NCI-H748 treated with DMSO at 0.1 percent for 48 hours (cell line): ENCODE results near the gene FRG2B.
"Not testable (repeated sequence)": the region's sequence is repeated elsewhere in the genome, so short reads cannot be mapped to it uniquely, and the experiment has no call there.

Experiments used
- DNase-seq: peaks from one replicate; lab custom pipeline; 2025; lab: John Stamatoyannopoulos, UW

FRG2B gene

DNA sequence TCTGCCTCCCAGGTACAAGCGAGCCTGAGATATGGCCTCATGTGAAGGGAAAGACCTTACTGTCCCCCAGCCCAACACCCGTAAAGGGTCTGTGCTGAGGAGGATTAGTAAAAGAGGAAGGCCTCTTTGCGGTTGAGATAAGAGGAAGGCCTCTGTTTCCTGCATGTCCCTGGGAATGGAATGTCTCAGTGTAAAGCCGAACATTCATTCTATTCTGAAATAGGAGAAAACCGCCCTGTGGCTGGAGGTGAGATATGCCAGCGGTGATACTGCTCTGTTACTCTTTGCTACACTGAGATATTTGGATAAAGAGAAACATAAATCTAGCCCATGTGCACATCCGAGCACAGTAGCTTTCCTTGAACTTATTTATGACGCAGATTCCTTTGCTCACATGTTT is 26.7 kb downstream of the FRG2B start:
- DNase-seq = not testable (repeated sequence)

DNA sequence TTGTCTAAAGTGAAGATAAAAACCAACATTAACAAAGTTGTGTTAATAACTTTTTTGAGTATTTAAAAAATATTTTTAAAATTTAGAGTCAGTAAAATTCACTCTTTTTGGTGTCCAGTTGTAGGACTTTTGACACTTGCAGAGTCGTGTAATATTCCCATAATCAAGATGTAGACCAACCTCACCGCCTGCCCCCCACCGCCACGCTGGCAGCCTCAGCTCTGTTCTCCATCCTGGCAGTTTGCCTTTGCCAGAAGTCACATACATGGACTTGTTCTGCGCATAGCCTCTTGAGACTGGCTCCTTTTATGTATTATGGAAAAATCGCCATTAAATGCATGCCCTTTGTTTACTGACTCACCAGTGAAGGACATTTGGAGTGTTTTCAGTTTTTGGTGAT is 33.9 kb downstream of the FRG2B start:
- no peak for DNase-seq

DNA sequence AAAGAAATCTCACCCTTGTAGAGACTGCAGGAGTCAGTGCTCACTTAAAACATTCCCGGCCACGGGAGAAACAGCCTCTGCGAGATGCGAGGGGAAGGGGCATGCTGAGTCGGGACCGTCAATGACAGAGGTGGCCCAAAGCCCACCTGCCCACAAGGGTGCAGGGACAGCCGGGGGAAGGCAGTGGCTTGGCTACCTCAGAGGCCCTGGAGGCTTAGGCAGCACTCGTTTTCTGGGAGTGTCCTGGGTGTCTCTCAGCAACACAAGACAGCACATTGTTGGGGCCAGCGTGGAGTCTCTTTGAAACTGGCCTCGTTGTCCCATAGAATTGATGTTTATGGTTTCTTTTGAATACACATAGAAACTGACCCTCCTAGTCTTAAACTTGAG is 35.6 kb downstream of the FRG2B start:
- no peak for DNase-seq

DNA sequence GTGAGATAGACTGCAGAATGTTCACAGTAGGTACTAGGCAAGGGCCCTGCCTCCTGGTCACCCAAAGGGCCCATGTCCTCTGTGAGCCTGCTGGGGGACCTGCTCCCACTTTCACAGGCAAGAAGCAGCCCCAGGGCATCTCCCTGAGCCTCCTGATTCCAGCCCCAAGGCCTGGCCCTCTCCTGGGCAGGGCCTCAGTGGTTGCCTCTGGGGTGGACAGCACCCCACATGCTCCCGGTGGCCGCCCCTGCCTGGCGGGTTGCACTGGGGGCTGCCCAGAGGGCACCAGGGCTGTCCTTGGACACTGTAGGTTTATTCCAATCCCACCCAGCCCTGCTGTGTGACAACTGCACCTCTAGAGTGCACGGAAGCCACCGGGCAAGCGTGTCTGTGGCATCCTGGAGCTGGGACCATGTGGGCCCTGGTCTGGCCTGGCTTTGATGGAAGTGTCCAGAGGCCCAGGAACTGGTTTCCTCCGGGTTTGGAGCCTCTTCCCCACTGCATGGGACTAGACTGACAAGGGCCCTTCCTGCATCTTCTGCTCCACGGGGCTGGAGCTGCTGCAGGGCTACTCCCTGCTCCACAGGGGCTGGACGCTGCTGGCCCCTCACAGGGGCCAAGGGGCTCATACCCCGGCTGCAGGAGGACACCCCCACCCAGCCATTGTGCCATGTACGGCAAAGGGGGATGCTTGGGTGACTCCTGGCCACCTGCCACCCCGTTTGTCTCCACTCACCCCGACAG is 36.2 kb downstream of the FRG2B start:
- no peak for DNase-seq

DNA sequence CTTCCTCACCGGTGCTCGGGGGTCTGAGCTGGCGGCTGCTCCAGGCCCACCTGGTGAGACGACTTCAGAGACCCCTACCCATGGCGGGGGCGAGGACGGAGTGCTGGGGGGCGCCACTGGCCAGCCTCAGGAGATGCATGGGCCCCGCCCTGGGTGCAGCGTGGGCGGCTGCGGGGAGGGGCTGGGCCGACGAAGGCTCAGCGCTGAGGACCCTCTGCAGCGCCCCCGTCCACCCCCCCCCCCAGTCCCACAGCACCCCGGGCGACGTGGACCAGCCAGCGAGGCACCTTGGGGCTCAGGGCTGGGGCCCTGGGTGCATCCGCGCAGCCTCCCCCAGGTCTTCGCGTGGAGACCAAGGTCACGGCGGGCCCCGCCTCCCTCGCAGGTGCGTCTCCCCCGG is 49.6 kb downstream of the FRG2B start:
- DNase-seq = not testable (repeated sequence)
